WTC11 (cell line): ENCODE results near the gene NQO2. TPM values are rescaled to one million over a fixed set of nuclear protein-coding genes. Genes with fewer than 3 reads are reported as not detected.

ENCODE experiments used
- ATAC-seq: fragments of 200-7000 bp; cut with Tn5 transposase; 2 replicates; pipeline ENCODE4 v1.10.0; 2021; ENCODE audit warnings: mild to moderate bottlenecking, moderate library complexity
- CTCF ChIA-PET: fragments of 300-600 bp; sonication (Branson Sonifier 250); formaldehyde crosslinking; loops from one replicate; lab custom pipeline; 2021; ENCODE audit warnings: antibody characterized with exemption; lab: Charles Lee
- POLR2A ChIA-PET: fragments of 350-600 bp; sonication (Branson Sonifier 250); formaldehyde crosslinking; loops from one replicate; lab custom pipeline; 2021; ENCODE audit warnings: antibody characterized with exemption; lab: Charles Lee
- DNase-seq: peaks from one replicate; pipeline ENCODE4 v3.0.0; 2021; ENCODE audit warnings: low spot score
- H3K27ac Mint-ChIP-seq: 2 replicates; pipeline ENCODE4 v1.8.0; 2021; ENCODE audit warnings: mixed read lengths
- H3K27me3 Mint-ChIP-seq: 2 replicates; pipeline ENCODE4 v1.8.0; 2021; ENCODE audit warnings: low read depth, mild to moderate bottlenecking, moderate library complexity, mixed read lengths
- H3K36me3 Mint-ChIP-seq: 2 replicates; pipeline ENCODE4 v1.8.0; 2021; ENCODE audit warnings: mixed read lengths
- H3K4me1 Mint-ChIP-seq: 2 replicates; pipeline ENCODE4 v1.8.0; 2022; ENCODE audit warnings: mixed read lengths
- H3K4me3 Mint-ChIP-seq: 2 replicates; pipeline ENCODE4 v1.8.0; 2021; ENCODE audit warnings: mild to moderate bottlenecking, moderate library complexity, mixed read lengths
- H3K9me3 Mint-ChIP-seq: 2 replicates; pipeline ENCODE4 v1.8.0; 2021; ENCODE audit warnings: mixed read lengths
- FOXJ3 ChIP-seq: sonication (generic); formaldehyde crosslinking; IDR thresholded peaks from 2 replicates; pipeline ENCODE4 v1.9.0; 2021; ENCODE audit warnings: missing genetic modification reagents, mild to moderate bottlenecking, borderline replicate concordance
- GABPB1 ChIP-seq: sonication (generic); formaldehyde crosslinking; IDR thresholded peaks from 2 replicates; pipeline ENCODE4 v1.8.1; 2023; ENCODE audit warnings: mild to moderate bottlenecking, missing genetic modification reagents
- IRF2 ChIP-seq: sonication (generic); formaldehyde crosslinking; IDR thresholded peaks from 2 replicates; pipeline ENCODE4 v1.8.0; 2022; ENCODE audit warnings: low read depth, missing genetic modification reagents, borderline replicate concordance
- KAT7 ChIP-seq: sonication (generic); formaldehyde crosslinking; IDR thresholded peaks from 2 replicates; pipeline ENCODE4 v1.8.1; 2023; ENCODE audit warnings: missing genetic modification reagents, mild to moderate bottlenecking, borderline replicate concordance
- NR3C1 ChIP-seq: sonication (generic); formaldehyde crosslinking; conservative IDR thresholded peaks from 2 replicates; pipeline ENCODE4 v1.8.1; 2023; ENCODE audit warnings: low read depth, mild to moderate bottlenecking, missing genetic modification reagents
- SOX15 ChIP-seq: fragments of 250-450 bp; sonication (Bioruptor Pico); IDR thresholded peaks from 2 replicates; pipeline ENCODE4 v1.9.0; 2021; ENCODE audit warnings: mild to moderate bottlenecking
- TP53 ChIP-seq: sonication (generic); formaldehyde crosslinking; IDR thresholded peaks from 2 replicates; pipeline ENCODE4 v1.8.1; 2023; ENCODE audit warnings: mild to moderate bottlenecking, missing genetic modification reagents
- ZNF219 ChIP-seq: sonication (generic); formaldehyde crosslinking; IDR thresholded peaks from 2 replicates; pipeline ENCODE4 v1.8.0; 2023; ENCODE audit warnings: missing genetic modification reagents, mild to moderate bottlenecking, borderline replicate concordance
- ZNF263 ChIP-seq: sonication (generic); formaldehyde crosslinking; IDR thresholded peaks from 2 replicates; pipeline ENCODE4 v1.8.1; 2022; ENCODE audit warnings: low read depth, mild to moderate bottlenecking, moderate library complexity, missing genetic modification reagents
- total RNA-seq: library from RNA; stranded (reverse); gene quantifications from 3 replicates; pipeline ENCODE4 v1.2.3, GENCODE V29; 2021
- TF ChIP-seq, protein P1 (sequence below): sonication (generic); formaldehyde crosslinking; IDR thresholded peaks from 2 replicates; pipeline ENCODE4 v1.8.0; 2022; ENCODE audit warnings: mild to moderate bottlenecking, missing genetic modification reagents
- TF ChIP-seq, protein P2 (sequence below): sonication (generic); formaldehyde crosslinking; IDR thresholded peaks from 2 replicates; pipeline ENCODE4 v1.8.1; 2023; ENCODE audit warnings: mild to moderate bottlenecking, missing genetic modification reagents, moderate library complexity
- TF ChIP-seq, protein P3 (sequence below): sonication (generic); formaldehyde crosslinking; IDR thresholded peaks from 2 replicates; pipeline ENCODE4 v1.8.1; 2023; ENCODE audit warnings: mild to moderate bottlenecking, missing genetic modification reagents
- TF ChIP-seq, protein P4 (sequence below): fragments of 250-450 bp; sonication (Bioruptor Pico); IDR thresholded peaks from 2 replicates; pipeline ENCODE4 v1.9.0; 2021; ENCODE audit warnings: mild to moderate bottlenecking, borderline replicate concordance
- TF ChIP-seq, protein P5 (sequence below): sonication (generic); formaldehyde crosslinking; IDR thresholded peaks from 2 replicates; pipeline ENCODE4 v1.8.1; 2022; ENCODE audit warnings: low read depth, missing genetic modification reagents, borderline replicate concordance

The NQO2 gene
- total RNA-seq, 1 experiment from 2014 or later: 119 TPM

DNA sequence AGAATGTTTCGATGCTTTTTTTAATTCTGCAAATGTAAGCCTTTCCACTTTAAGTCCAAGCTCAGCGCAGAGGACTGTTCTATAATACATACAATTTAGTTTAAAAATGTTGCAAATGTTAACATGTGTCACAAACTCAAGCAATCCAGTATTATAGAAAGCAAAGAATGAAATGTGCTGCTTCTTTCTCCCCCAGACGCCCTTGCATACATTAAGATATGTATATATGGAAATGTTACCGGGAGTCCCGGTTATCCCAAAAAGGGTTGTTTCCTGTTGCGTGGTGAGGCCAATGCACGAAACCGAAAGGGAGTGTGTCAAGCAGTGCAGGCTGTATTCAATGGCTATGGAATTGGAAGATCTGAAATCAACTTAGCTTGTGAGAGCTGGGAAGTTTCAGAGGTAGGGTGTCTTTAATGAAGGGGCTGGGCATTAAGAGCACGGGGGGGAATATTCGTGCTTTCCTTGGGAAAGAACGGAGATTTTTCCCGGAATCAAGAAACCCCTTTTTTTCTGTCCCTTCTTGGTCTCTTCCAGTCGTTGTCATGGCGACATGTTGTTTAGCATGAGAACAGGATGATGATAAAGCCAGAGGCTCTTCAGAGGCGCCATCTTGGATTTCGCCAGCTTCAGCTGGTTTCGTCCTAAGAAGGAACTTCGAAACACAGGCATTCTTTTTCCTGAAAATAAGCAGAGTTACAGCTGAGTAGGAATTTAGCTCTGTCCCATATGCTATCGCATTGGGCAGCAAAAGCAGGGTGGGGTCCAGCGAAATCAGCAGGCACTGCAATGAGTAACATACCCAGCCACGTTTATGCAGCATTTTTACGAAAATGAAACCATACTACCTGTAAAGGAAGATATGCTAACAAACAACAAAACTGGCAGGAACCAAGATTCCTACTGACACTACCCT is 10.1 kb upstream of the NQO2 start (continued):
- TF ChIP-seq, protein P1, sequence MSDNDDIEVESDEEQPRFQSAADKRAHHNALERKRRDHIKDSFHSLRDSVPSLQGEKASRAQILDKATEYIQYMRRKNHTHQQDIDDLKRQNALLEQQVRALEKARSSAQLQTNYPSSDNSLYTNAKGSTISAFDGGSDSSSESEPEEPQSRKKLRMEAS (CRISPR knock-in tag): 0 out of 2 replicates have a peak, but pooled peaks have one; percentile 39
- TF ChIP-seq TP53: no peak
- no peak for TF ChIP-seq FOXJ3
- TF ChIP-seq SOX15 (CRISPR knock-in tag): no peak
- TF ChIP-seq, protein P2, sequence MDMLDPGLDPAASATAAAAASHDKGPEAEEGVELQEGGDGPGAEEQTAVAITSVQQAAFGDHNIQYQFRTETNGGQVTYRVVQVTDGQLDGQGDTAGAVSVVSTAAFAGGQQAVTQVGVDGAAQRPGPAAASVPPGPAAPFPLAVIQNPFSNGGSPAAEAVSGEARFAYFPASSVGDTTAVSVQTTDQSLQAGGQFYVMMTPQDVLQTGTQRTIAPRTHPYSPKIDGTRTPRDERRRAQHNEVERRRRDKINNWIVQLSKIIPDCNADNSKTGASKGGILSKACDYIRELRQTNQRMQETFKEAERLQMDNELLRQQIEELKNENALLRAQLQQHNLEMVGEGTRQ (CRISPR knock-in tag): no peak

DNA sequence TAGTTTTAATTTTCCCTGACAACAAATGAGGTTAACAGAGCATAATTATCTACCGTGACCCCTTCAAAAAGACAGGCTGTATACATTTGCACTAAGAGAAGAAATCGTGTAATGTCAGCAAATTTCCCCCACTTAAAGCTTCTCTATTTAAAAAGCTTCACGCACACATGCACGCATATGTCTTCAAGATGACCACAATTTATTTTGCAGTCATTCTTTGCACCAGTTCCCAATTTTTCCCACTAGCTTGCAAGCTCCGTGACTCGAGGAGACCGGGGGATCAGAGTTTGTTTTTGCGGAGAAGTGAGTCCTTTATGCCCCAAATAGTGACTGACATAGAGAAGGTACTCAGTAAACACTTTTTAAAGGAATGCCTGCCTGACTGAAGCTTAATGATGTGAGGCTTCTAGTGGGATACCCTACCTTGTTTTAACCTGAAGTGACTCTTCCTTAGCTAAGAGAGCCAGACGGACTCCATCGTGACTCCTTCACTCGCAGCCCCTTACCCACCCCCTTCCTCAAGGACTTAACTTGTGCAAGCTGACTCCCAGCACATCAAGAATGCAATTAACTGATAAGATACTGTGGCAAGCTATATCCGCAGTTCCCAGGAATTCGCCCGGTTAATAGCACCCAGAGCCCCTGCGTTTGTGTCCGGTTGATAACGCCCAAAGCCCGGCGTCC is 9.3 kb upstream of the NQO2 start:
- Mint-ChIP-seq H3K36me3 (no peaks in the 10 kb centered on the region), H3K4me1 (peaks cover 47% of the 10 kb centered on the region), H3K27ac (peak overlapping the region; percentile 100), H3K9me3 (0 out of 2 replicates have a peak, but pooled peaks cover 5% of the 10 kb centered on the region), H3K4me3 (peak overlapping the region; percentile 93), H3K27me3 (no peaks in the 10 kb centered on the region)
- no peak for ATAC-seq
- ChIA-PET CTCF (interaction anchor here (0.6 to 9.1 kb wide), 13 partner anchors 9 to 261 kb away, joined by 3 to 203 read pairs (median 5); partner anchors contain the start of genes NQO2 and SERPINB1), POLR2A (interaction anchor here (0.6 to 4.3 kb wide), 7 partner anchors 10 to 149 kb away, joined by 3 to 25 read pairs (median 12); partner anchors contain the start of genes NQO2 and SERPINB1)
- no peak for DNase-seq
- TF ChIP-seq KAT7 (CRISPR knock-in tag) (no peak), GABPB1 (CRISPR knock-in tag) (no peak), IRF2 (CRISPR knock-in tag) (no peak), NR3C1 (CRISPR knock-in tag) (no peak)

DNA sequence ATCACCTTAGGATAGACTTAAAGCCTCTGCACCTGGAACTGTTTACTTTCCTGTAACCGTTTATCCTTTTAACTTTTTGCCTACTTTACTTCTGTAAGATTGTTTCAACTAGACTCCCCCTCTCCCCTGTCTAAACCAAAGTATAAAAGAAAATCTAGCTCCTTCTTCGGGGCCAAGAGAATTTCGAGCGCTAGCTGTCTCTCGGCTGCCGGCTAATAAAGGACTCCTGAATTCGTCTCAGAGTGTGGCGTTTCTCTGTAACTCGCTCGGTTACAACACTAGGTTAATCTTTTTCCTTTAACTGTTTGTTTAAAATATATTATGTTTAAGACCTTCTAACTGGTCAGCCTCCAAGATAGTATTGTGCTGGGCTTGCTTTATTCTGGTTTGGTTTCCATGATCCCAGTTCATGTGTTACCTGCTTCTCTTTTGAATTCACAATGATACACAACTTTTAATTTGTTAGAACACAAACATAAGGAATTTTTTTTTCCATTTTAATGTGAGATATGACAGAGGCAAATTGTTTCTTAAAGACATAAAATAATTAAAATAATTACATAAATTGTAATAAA is 8.7 kb upstream of the NQO2 start:
- TF ChIP-seq, protein P3, sequence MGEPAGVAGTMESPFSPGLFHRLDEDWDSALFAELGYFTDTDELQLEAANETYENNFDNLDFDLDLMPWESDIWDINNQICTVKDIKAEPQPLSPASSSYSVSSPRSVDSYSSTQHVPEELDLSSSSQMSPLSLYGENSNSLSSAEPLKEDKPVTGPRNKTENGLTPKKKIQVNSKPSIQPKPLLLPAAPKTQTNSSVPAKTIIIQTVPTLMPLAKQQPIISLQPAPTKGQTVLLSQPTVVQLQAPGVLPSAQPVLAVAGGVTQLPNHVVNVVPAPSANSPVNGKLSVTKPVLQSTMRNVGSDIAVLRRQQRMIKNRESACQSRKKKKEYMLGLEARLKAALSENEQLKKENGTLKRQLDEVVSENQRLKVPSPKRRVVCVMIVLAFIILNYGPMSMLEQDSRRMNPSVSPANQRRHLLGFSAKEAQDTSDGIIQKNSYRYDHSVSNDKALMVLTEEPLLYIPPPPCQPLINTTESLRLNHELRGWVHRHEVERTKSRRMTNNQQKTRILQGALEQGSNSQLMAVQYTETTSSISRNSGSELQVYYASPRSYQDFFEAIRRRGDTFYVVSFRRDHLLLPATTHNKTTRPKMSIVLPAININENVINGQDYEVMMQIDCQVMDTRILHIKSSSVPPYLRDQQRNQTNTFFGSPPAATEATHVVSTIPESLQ: no peak
- TF ChIP-seq, protein P4, sequence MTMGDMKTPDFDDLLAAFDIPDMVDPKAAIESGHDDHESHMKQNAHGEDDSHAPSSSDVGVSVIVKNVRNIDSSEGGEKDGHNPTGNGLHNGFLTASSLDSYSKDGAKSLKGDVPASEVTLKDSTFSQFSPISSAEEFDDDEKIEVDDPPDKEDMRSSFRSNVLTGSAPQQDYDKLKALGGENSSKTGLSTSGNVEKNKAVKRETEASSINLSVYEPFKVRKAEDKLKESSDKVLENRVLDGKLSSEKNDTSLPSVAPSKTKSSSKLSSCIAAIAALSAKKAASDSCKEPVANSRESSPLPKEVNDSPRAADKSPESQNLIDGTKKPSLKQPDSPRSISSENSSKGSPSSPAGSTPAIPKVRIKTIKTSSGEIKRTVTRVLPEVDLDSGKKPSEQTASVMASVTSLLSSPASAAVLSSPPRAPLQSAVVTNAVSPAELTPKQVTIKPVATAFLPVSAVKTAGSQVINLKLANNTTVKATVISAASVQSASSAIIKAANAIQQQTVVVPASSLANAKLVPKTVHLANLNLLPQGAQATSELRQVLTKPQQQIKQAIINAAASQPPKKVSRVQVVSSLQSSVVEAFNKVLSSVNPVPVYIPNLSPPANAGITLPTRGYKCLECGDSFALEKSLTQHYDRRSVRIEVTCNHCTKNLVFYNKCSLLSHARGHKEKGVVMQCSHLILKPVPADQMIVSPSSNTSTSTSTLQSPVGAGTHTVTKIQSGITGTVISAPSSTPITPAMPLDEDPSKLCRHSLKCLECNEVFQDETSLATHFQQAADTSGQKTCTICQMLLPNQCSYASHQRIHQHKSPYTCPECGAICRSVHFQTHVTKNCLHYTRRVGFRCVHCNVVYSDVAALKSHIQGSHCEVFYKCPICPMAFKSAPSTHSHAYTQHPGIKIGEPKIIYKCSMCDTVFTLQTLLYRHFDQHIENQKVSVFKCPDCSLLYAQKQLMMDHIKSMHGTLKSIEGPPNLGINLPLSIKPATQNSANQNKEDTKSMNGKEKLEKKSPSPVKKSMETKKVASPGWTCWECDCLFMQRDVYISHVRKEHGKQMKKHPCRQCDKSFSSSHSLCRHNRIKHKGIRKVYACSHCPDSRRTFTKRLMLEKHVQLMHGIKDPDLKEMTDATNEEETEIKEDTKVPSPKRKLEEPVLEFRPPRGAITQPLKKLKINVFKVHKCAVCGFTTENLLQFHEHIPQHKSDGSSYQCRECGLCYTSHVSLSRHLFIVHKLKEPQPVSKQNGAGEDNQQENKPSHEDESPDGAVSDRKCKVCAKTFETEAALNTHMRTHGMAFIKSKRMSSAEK (CRISPR knock-in tag): no peak
- TF ChIP-seq ZNF263 (CRISPR knock-in tag): no peak
- TF ChIP-seq, protein P5, sequence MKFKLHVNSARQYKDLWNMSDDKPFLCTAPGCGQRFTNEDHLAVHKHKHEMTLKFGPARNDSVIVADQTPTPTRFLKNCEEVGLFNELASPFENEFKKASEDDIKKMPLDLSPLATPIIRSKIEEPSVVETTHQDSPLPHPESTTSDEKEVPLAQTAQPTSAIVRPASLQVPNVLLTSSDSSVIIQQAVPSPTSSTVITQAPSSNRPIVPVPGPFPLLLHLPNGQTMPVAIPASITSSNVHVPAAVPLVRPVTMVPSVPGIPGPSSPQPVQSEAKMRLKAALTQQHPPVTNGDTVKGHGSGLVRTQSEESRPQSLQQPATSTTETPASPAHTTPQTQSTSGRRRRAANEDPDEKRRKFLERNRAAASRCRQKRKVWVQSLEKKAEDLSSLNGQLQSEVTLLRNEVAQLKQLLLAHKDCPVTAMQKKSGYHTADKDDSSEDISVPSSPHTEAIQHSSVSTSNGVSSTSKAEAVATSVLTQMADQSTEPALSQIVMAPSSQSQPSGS (CRISPR knock-in tag): no peak
- TF ChIP-seq GABPB1 (CRISPR knock-in tag): no peak
- TF ChIP-seq ZNF219 (CRISPR knock-in tag): no peak
- ChIA-PET CTCF (interaction anchor here (1.2 to 9.1 kb wide), 5 partner anchors 9 to 200 kb away, joined by 3 to 203 read pairs (median 26); partner anchors contain the start of gene NQO2), POLR2A (interaction anchor here (3.1 to 4.3 kb wide), 2 partner anchors 10 to 62 kb away, joined by 14 to 21 read pairs; partner anchors contain the start of gene NQO2)
- Mint-ChIP-seq H3K27me3 (no peaks in the 10 kb centered on the region), H3K4me1 (peaks cover 40% of the 10 kb centered on the region), H3K27ac (peak overlapping the region; percentile 100), H3K9me3 (0 out of 2 replicates have a peak, but pooled peaks cover 5% of the 10 kb centered on the region), H3K4me3 (no peak overlapping the region; the same call in 1 of the 2 replicates), H3K36me3 (no peaks in the 10 kb centered on the region)
- ATAC-seq: no peak
- no peak for DNase-seq
